ENCODE results near the gene CDS1.

DNA sequence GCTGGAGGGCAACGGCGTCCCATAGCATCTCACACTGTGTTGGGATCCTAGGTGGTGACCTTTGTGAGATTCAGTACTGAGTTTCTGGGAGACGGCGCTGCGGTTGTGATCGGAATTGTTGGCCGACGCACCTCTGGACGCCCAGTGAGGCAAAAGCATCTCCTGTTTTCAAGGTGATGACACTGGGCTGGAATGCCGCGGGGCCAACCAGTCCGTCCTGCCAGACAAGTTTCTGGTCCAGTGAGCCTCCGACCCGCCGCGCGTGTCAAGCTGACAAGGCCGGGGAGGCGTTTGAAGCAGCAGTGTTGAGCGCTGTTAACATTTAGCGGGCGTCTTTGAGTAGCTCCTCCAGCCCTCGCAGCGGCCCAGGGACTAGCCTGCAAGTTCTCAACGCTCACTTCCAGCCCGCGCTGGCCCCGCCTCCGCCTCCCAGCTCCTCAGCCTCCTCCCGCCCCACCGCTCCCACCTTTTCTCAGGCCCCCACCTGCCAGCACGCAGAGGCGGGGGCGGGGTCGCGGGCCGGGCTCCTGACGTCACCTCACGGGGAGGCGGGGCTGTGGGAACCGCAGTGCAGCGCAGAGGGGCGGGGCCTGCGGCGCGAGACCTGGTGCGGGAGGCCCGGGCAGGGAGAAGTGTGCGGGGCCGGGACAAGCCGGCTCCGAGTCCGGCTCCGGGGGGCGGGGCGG, 482 bp upstream of the CDS1 start:
- TF ChIP-seq, protein P1, sequence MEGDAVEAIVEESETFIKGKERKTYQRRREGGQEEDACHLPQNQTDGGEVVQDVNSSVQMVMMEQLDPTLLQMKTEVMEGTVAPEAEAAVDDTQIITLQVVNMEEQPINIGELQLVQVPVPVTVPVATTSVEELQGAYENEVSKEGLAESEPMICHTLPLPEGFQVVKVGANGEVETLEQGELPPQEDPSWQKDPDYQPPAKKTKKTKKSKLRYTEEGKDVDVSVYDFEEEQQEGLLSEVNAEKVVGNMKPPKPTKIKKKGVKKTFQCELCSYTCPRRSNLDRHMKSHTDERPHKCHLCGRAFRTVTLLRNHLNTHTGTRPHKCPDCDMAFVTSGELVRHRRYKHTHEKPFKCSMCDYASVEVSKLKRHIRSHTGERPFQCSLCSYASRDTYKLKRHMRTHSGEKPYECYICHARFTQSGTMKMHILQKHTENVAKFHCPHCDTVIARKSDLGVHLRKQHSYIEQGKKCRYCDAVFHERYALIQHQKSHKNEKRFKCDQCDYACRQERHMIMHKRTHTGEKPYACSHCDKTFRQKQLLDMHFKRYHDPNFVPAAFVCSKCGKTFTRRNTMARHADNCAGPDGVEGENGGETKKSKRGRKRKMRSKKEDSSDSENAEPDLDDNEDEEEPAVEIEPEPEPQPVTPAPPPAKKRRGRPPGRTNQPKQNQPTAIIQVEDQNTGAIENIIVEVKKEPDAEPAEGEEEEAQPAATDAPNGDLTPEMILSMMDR (IDR thresholded peaks at IDR 0.05): no peak
- no peak for TF ChIP-seq POLR2AphosphoS5 (IDR thresholded peaks at IDR 0.05; ENCODE audit: low read depth, low read length)
